GM12864 (cell line): ENCODE results near the gene MPND.

ENCODE experiments used
- DNase-seq: peaks from one replicate; pipeline ENCODE4 v3.0.0-alpha.2; 2011; ENCODE audit warnings: low read depth
- H3K4me3 ChIP-seq: 2 replicates; pipeline ENCODE4 v1.5.1; 2011; ENCODE audit warnings: mild to moderate bottlenecking, low read depth, low read length, control low read depth
- CTCF ChIP-seq: IDR thresholded peaks from 2 replicates; pipeline ENCODE4 v1.5.1; 2011; ENCODE audit warnings: low read depth, mild to moderate bottlenecking, moderate library complexity, low read length, control low read depth, inconsistent platforms; ENCODE audit errors: missing control alignments

MPND gene

GRCh38 chr19:4350111-4350510 is 6.7 kb downstream of the MPND start:
- TF ChIP-seq CTCF: no peak
- no peak for DNase-seq
- H3K4me3 ChIP-seq: no peak overlapping the region

- no peak overlapping the region for H3K4me3 ChIP-seq
- TF ChIP-seq CTCF: no peak
- no peak for DNase-seq
These were observed 7.4 kb downstream of the MPND start for GRCh38 chr19:4350726-4351125.

- peak; percentile 72 for TF ChIP-seq CTCF
- no peak for DNase-seq
- H3K4me3 ChIP-seq: no peak overlapping the region
These were observed 9.3 kb downstream of the MPND start for GRCh38 chr19:4352701-4353121.

GRCh38 chr19:4354282-4354681 is 10.9 kb downstream of the MPND start:
- no peak for TF ChIP-seq CTCF
- DNase-seq: no peak
- no peak overlapping the region for H3K4me3 ChIP-seq

- no peak for DNase-seq
- H3K4me3 ChIP-seq: no peak overlapping the region
- no peak for TF ChIP-seq CTCF
These were observed 11.5 kb downstream of the MPND start for GRCh38 chr19:4354897-4355296.

GRCh38 chr19:4357095-4357797 is 13.9 kb downstream of the MPND start:
- TF ChIP-seq CTCF: no peak
- DNase-seq: no peak
- H3K4me3 ChIP-seq: no peak overlapping the region

GRCh38 chr19:4357921-4358326 is 14.6 kb downstream of the MPND start:
- no peak for TF ChIP-seq CTCF
- H3K4me3 ChIP-seq: no peak overlapping the region
- no peak for DNase-seq
